ENCODE data around the gene VAX1. TPM values are rescaled to one million over a fixed set of nuclear protein-coding genes. Genes with fewer than 3 reads are reported as not detected.
"Not testable (repeated sequence)": the region's sequence is repeated elsewhere in the genome, so short reads cannot be mapped to it uniquely, and the experiment has no call there.

The VAX1 gene, protein sequence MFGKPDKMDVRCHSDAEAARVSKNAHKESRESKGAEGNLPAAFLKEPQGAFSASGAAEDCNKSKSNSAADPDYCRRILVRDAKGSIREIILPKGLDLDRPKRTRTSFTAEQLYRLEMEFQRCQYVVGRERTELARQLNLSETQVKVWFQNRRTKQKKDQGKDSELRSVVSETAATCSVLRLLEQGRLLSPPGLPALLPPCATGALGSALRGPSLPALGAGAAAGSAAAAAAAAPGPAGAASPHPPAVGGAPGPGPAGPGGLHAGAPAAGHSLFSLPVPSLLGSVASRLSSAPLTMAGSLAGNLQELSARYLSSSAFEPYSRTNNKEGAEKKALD
- not detected for total RNA-seq
- polyA plus RNA-seq, result not detected
- long read RNA-seq, donor 1, result 0 reads
- long read RNA-seq, donor 2, result 0 reads

DNA sequence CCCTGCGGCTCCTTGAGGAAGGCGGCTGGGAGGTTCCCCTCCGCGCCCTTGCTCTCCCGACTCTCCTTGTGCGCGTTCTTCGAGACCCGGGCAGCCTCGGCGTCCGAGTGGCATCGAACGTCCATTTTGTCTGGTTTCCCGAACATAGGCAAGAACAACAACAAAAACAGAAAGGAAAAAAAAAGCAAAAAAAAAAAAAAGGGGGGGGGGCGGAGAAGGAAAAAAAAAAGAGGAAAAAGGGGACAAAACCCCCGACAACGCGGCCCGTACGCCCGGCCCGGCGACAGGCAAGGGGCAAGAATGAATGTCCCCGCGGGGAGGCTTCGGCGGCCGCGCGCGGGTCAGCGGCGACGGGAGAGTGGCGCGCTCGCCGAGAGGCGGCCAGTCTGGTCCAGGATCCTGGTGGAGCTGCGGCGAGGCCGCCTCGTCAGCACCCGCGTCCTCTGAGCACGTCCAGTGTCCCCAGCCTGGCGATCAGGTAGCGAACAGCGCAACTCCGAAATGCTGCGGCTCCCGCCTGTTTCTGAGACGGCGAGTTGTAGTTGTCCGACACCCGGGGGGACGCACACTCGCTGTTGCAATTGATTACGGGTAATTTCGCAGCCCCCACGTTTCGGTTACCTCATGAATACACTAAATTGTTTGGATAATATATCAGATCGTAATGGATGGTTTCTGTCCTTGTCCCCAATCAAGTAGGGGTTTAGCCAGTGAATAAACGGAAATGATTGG, at the start of gene VAX1:
TSS of gene VAX1 (minus strand) at position 360 of the 732 bp plus-strand sequence. CDS start at position 146, 214 bp downstream.
- Histone ChIP-seq H3K4me3 (peak within 1 kb of the TSS; percentile 56), H3K36me3 (ENCODE audit: insufficient read depth in 1 of 2, low read depth in 1 of 2) (no peaks in the 10 kb centered on the region), H3K9me3 (no peaks in the 10 kb centered on the region), H3K27me3 (ENCODE audit: insufficient read depth in 3 of 3, low read length in 2 of 3) (peaks cover 7 to 92% (median 51%) of the 10 kb centered on the region in 3 donors), H3K27ac (no peak within 1 kb of the TSS), H3K4me1 (no peaks in the 10 kb centered on the region)
- TF ChIP-seq, protein P1, sequence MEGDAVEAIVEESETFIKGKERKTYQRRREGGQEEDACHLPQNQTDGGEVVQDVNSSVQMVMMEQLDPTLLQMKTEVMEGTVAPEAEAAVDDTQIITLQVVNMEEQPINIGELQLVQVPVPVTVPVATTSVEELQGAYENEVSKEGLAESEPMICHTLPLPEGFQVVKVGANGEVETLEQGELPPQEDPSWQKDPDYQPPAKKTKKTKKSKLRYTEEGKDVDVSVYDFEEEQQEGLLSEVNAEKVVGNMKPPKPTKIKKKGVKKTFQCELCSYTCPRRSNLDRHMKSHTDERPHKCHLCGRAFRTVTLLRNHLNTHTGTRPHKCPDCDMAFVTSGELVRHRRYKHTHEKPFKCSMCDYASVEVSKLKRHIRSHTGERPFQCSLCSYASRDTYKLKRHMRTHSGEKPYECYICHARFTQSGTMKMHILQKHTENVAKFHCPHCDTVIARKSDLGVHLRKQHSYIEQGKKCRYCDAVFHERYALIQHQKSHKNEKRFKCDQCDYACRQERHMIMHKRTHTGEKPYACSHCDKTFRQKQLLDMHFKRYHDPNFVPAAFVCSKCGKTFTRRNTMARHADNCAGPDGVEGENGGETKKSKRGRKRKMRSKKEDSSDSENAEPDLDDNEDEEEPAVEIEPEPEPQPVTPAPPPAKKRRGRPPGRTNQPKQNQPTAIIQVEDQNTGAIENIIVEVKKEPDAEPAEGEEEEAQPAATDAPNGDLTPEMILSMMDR (IDR thresholded peaks at IDR 0.05), result no peak
- WGBS, 3 donors, result 2 to 3% (median 3%) methylated on average over 62 to 65 of the region's 65 CpGs
- no peak for DNase-seq
- intact Hi-C loops (cut with DNase I), result no loop called here
- no peak for ATAC-seq

DNA sequence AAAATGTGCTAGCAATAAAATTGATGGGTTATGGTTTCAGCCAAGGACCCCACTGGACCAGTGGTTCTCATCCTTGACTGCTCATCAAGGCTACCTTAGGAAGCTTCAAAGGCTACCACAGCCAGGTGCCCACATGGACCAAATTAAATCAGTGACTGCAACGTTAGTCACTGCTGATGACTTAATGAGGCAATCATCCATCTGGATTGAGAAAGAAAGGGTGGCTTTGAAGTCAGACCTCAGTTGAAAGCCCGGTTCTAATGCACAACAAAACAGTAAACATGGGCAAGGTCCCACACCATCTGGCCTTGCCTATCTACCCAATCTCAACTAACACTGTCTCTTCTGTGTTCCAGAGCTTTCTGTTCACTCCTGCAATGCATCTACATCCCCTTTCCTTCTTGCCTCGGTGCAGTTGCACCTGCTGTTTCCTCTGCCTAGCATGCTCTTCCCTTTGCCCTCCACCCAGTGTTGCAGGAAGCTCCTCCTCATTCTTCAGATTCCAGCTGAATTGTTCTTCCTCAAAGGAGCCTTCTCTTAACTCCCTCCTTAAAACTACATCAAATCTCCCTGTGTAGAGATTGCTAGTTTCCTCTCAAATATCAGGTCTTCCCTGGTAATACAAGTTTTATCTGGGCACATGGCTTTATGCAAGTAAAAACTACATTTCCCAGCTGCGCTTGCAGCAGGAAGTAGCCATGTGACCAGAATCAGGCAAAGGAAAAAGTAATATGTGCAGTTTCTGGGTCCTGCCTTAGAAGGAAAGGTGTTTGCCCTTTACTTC, 49.0 kb upstream of the VAX1 start:
- intact Hi-C loops (cut with DNase I), result no loop called here
- Histone ChIP-seq H3K9me3 (no peaks in the 10 kb centered on the region), H3K27me3 (ENCODE audit: insufficient read depth in 3 of 3, low read length in 2 of 3) (no peaks in the 10 kb centered on the region), H3K27ac (no peak overlapping the region), H3K4me1 (no peaks in the 10 kb centered on the region), H3K4me3 (no peak overlapping the region), H3K36me3 (ENCODE audit: insufficient read depth in 1 of 2, low read depth in 1 of 2) (no peaks in the 10 kb centered on the region)
- DNase-seq (no peak), ATAC-seq (no peak)
- WGBS, 3 donors, result 40 to 54% (median 46%) methylated on average over 4 of the region's 4 CpGs
- TF ChIP-seq, protein P1 (IDR thresholded peaks at IDR 0.05), result no peak

DNA sequence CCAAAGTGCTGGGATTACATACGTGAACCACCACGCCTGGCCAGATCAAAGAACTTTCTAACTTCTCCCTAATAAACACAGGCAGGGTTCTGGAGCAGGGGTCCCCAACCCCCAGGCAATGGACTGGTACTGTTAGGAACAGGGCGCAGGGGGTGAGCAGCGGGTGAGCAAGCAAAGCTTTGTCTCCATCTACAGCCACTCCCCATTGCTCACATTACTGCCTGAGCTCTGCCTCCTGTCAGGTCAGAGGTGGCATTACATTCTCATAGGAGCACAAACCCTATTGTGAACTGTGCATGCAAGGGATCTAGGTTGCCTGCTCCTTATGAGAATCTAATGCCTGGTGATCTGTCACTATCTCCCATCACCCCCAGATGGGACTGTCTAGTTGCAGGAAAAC, 47.7 kb upstream of the VAX1 start:
- ATAC-seq; intact Hi-C loops (cut with DNase I); H3K4me3 ChIP-seq; H3K4me1 ChIP-seq; DNase-seq; H3K36me3 ChIP-seq (ENCODE audit: insufficient read depth in 1 of 2, low read depth in 1 of 2); H3K27me3 ChIP-seq (ENCODE audit: insufficient read depth in 3 of 3, low read length in 2 of 3); H3K27ac ChIP-seq; H3K9me3 ChIP-seq: not testable (repeated sequence)
- 92 to 99% (median 93%) methylated on average over 4 of the region's 4 CpGs for WGBS, 3 donors

DNA sequence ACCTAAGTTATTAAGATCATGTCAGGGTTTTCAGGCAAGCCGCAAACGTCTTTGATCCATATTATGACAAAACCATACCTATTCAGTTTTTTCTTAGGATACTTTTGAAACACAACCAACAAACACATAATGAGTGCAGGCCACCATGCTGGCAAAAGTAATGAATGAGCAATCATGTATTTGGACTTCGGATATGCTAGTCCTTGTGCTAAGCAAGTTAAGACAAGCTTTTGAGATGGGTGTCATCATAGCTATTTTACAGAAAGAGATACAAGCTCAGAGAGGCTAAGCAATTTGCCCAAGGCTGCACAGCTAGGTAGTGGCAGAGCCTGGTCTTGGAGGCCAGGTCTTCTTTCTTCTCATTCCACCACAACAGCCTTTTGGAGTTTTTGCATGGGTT, 46.8 kb upstream of the VAX1 start:
- Histone ChIP-seq H3K4me1 (no peaks in the 10 kb centered on the region), H3K4me3 (no peak overlapping the region), H3K36me3 (ENCODE audit: insufficient read depth in 1 of 2, low read depth in 1 of 2) (no peaks in the 10 kb centered on the region), H3K9me3 (no peaks in the 10 kb centered on the region), H3K27me3 (ENCODE audit: insufficient read depth in 3 of 3, low read length in 2 of 3) (no peaks in the 10 kb centered on the region), H3K27ac (no peak overlapping the region)
- WGBS, 3 donors, result 82 to 91% (median 88%) methylated on average over 3 of the region's 3 CpGs
- DNase-seq (no peak), ATAC-seq (no peak)
- intact Hi-C loops (cut with DNase I), result no loop called here
- TF ChIP-seq, protein P1 (IDR thresholded peaks at IDR 0.05), result no peak

DNA sequence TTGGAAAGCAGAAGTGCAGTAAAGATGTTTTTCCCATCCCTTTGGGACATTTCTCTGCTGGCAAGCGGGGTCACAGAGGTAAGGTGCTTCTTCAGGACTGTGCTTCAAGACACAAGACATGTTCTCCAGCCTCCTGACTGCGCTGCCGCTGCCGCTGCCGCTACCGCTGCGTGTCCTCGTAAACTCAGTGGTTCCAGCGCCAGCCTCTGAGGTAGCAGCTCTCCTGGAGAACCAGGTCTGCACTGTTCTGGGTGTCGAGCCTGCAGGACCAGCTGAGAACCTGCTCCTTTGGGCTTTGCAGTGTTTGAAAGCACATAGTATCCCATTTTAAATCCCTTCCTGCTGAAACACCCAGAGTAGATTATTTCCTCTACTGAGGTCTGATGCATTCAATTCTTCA, 46.2 kb upstream of the VAX1 start:
- Histone ChIP-seq H3K4me3 (no peak overlapping the region), H3K27me3 (ENCODE audit: insufficient read depth in 3 of 3, low read length in 2 of 3) (no peaks in the 10 kb centered on the region), H3K9me3 (no peaks in the 10 kb centered on the region), H3K4me1 (no peaks in the 10 kb centered on the region), H3K27ac (no peak overlapping the region), H3K36me3 (ENCODE audit: insufficient read depth in 1 of 2, low read depth in 1 of 2) (no peaks in the 10 kb centered on the region)
- DNase-seq (no peak), ATAC-seq (no peak)
- intact Hi-C loops (cut with DNase I), result no loop called here
- TF ChIP-seq, protein P1 (IDR thresholded peaks at IDR 0.05), result no peak
- 87 to 89% (median 88%) methylated on average over 10 of the region's 10 CpGs for WGBS, 3 donors
